ENCODE measurements around the gene OTOP2. TPM values are rescaled to one million over a fixed set of nuclear protein-coding genes. Genes with fewer than 3 reads are reported as not detected.
"Not testable (repeated sequence)": the region's sequence is repeated elsewhere in the genome, so short reads cannot be mapped to it uniquely, and the experiment has no call there.

OTOP2 gene
- total RNA-seq, 2 donors from 2014 or later, result not detected

GRCh38 chr17:74909097-74909496 is 15.0 kb upstream of the OTOP2 start:
- not testable (repeated sequence) for H3K27ac Mint-ChIP-seq; DNase-seq; H3K4me1 Mint-ChIP-seq (ENCODE audit: low read depth); ATAC-seq (replicated peaks in 1 of 2); H3K9me3 Mint-ChIP-seq; H3K4me3 Mint-ChIP-seq; H3K36me3 Mint-ChIP-seq (ENCODE audit: insufficient read depth in 2 of 2)
- peaks cover 16% of the 10 kb centered on the region for H3K27me3 Mint-ChIP-seq (ENCODE audit: low read depth)

DNA sequence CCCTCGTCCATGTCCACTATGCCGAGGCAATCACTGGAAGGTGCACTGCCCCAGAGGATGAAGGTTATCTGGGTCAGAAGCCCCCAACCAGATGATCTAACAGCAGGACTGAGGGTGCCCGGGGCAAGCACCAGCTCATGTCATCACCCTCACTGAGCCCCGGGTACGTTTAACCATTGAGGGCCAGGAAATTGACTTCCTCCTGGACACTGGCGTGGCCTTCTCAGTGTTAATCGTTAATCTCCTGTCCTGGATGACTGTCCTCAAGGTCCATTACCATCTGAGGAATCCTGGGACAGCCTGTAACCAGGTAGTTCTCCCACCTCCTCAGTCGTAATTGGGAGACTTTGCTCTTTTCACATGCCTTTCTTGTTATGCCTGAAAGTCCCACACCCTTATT is 12.7 kb upstream of the OTOP2 start:
- not testable (repeated sequence) for H3K4me1 Mint-ChIP-seq (ENCODE audit: low read depth); H3K36me3 Mint-ChIP-seq (ENCODE audit: insufficient read depth in 2 of 2); H3K9me3 Mint-ChIP-seq; ATAC-seq (replicated peaks in 1 of 2); H3K27ac Mint-ChIP-seq; H3K4me3 Mint-ChIP-seq; DNase-seq
- peaks cover 21% of the 10 kb centered on the region for H3K27me3 Mint-ChIP-seq (ENCODE audit: low read depth)

DNA sequence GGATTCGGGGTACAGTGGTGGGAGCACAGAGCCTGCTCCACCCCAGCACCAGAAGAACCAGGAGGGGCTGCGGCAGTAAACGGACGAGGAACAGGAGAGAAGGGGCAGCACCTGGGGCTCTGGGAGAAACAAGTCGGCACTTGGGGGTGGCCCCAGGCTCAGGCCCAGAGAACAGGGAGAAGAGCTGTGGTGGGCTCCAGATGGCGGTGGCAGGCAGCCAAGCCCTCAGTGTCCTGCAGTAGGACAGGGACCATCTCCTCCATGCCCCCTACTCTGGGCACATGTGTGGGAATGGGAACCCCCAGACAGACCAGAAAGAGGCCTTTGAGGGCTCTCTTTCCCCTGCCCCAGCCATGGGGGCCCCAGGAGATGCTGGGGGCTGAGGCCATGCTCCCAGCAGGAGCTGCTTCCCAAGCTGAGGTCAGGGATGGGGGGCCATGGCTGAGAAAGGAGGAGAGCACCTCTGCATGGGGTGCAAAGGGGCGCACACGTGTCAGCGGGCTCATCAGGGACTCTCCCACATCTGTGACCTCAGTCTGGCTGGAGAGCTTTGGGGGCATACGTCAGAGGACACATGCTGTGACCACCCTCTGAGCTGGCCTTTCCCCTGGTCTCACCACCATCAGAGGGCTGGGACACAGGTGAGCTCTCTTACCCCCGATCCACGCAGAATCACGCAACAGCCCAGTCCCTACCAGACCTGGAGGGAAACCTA is 7.8 kb upstream of the OTOP2 start:
- ATAC-seq (replicated peaks in 1 of 2) (no peak), DNase-seq (no peak)
- H3K27me3 Mint-ChIP-seq (ENCODE audit: low read depth), result peaks cover 18% of the 10 kb centered on the region
- H3K9me3 Mint-ChIP-seq, result peaks cover 0 to 2% of the 10 kb centered on the region in 2 donors
- no peaks in the 10 kb centered on the region for H3K4me1 Mint-ChIP-seq (ENCODE audit: low read depth)
- no peak overlapping the region for H3K4me3 Mint-ChIP-seq
- no peak overlapping the region for H3K27ac Mint-ChIP-seq
- no peaks in the 10 kb centered on the region for H3K36me3 Mint-ChIP-seq (ENCODE audit: insufficient read depth in 2 of 2)

GRCh38 chr17:74916851-74917199 is 7.2 kb upstream of the OTOP2 start:
- no peak for DNase-seq
- peaks cover 0 to 2% of the 10 kb centered on the region in 2 donors for H3K9me3 Mint-ChIP-seq
- no peak for ATAC-seq (replicated peaks in 1 of 2)
- H3K27ac Mint-ChIP-seq, result no peak overlapping the region
- H3K27me3 Mint-ChIP-seq (ENCODE audit: low read depth), result peaks cover 18% of the 10 kb centered on the region
- no peaks in the 10 kb centered on the region for H3K36me3 Mint-ChIP-seq (ENCODE audit: insufficient read depth in 2 of 2)
- H3K4me3 Mint-ChIP-seq, result no peak overlapping the region
- H3K4me1 Mint-ChIP-seq (ENCODE audit: low read depth), result no peaks in the 10 kb centered on the region

- H3K4me3 Mint-ChIP-seq, result no peak overlapping the region
- DNase-seq, result no peak
- peaks cover 0 to 2% of the 10 kb centered on the region in 2 donors for H3K9me3 Mint-ChIP-seq
- ATAC-seq (replicated peaks in 1 of 2), result no peak
- H3K4me1 Mint-ChIP-seq (ENCODE audit: low read depth), result no peaks in the 10 kb centered on the region
- no peaks in the 10 kb centered on the region for H3K36me3 Mint-ChIP-seq (ENCODE audit: insufficient read depth in 2 of 2)
- H3K27me3 Mint-ChIP-seq (ENCODE audit: low read depth), result peaks cover 21% of the 10 kb centered on the region
- no peak overlapping the region for H3K27ac Mint-ChIP-seq
Observed at GRCh38 chr17:74917430-74917829, 6.6 kb upstream of the OTOP2 start.

DNA sequence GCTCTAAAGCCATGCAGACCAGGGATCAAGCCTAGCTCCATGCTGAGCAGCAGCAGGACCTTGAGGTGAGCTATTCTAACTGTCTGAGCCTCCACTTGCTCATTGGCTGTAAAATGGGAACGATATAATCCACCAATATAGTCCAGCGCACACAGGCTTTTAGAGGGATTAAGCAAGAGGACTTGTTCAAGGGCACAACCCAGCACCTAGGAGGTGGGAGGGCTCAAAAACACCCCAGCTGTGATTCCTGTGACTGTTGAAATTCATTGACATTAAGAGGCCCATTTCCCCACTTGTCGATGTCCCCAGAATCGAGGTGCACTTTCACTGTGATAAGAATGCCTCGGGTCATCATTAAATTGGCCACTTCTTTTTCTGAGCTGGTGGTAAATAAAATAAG is 5.2 kb upstream of the OTOP2 start:
- Mint-ChIP-seq H3K27me3 (ENCODE audit: low read depth) (peaks cover 25% of the 10 kb centered on the region), H3K4me1 (ENCODE audit: low read depth) (no peaks in the 10 kb centered on the region), H3K4me3 (no peak overlapping the region), H3K27ac (no peak overlapping the region), H3K9me3 (peaks cover 0 to 2% of the 10 kb centered on the region in 2 donors), H3K36me3 (ENCODE audit: insufficient read depth in 2 of 2) (no peaks in the 10 kb centered on the region)
- ATAC-seq (replicated peaks in 1 of 2) (no peak), DNase-seq (no peak)

DNA sequence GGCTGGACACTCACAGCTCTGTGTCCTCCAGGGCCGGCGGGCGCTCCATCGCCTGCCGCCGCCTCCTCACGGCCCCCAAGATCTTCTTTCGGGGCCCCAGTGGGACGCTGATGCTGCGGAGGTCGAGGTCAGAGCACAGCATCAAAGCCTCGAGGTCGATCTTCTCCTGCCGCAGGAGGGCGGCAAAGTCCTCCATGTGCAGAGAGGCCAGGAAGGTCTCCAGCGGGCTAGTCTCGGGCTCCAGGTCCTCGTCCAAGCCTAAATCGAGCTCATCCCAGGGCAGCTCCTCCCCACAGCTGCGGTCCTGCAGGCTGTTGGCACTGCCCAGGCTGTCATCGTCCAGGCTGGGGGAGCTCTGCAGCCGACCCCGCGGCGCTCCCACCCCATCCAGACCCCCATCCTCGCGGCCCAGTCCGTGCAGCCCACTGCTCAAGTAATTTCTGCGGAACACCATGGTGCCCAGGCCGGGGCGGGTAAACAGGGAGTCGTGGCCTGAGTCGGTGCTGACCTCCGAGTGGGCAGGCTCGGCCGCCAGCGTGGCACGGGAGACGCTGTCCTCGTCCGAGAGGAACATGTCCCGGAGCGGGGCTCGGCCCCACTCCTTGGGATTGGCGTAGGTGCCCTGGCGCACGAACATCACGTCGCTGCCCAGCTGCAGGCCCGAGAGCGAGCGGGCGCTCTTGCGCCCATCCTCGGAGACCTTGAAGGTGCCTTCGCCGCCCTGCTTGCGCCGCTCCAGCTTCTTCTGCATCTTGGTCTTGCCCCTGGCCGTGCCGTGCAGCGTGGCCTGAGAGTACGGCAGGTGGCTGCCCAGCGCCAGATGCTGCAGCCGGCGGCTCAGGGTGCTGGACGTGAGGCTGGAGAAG is 4.4 kb upstream of the OTOP2 start:
- no peaks in the 10 kb centered on the region for H3K9me3 Mint-ChIP-seq
- peak in 1 of 2 donors; percentile 29 for DNase-seq
- H3K4me1 Mint-ChIP-seq (ENCODE audit: low read depth), result peaks cover 5% of the 10 kb centered on the region
- peaks cover 26% of the 10 kb centered on the region for H3K27me3 Mint-ChIP-seq (ENCODE audit: low read depth)
- H3K4me3 Mint-ChIP-seq, result peak overlapping the region in 1 of 2 donors; percentile 27
- H3K36me3 Mint-ChIP-seq (ENCODE audit: insufficient read depth in 2 of 2), result no peaks in the 10 kb centered on the region
- no peak for ATAC-seq (replicated peaks in 1 of 2)
- H3K27ac Mint-ChIP-seq, result no peak overlapping the region

DNA sequence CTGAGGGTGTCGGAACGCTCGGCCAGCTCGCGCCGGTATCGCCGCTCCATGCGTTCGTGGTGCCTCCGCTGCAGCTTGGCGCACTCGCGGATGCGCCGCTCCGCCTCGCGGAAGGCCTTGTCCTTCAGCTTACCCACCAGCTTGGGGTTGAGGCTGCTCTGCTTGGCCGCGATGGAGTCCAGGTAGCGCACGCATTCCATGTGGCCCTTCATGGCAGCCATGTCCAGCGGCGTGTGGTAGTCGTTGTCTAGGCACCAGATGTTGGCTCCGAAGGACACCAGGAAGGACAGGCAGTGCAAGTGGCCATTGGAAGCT is 3.8 kb upstream of the OTOP2 start:
- ATAC-seq (replicated peaks in 1 of 2), result no peak
- DNase-seq, result no peak
- Mint-ChIP-seq H3K9me3 (no peaks in the 10 kb centered on the region), H3K27ac (no peak overlapping the region), H3K36me3 (ENCODE audit: insufficient read depth in 2 of 2) (no peaks in the 10 kb centered on the region), H3K4me3 (peak overlapping the region in 1 of 2 donors; percentile 27), H3K4me1 (ENCODE audit: low read depth) (peaks cover 5% of the 10 kb centered on the region), H3K27me3 (ENCODE audit: low read depth) (peaks cover 32% of the 10 kb centered on the region)

GRCh38 chr17:74920642-74921025 is 3.4 kb upstream of the OTOP2 start:
- Mint-ChIP-seq H3K36me3 (ENCODE audit: insufficient read depth in 2 of 2) (no peaks in the 10 kb centered on the region), H3K4me3 (no peak overlapping the region), H3K9me3 (no peaks in the 10 kb centered on the region), H3K4me1 (ENCODE audit: low read depth) (peaks cover 5% of the 10 kb centered on the region), H3K27ac (no peak overlapping the region), H3K27me3 (ENCODE audit: low read depth) (peaks cover 36% of the 10 kb centered on the region)
- ATAC-seq (replicated peaks in 1 of 2), result no peak
- no peak for DNase-seq

DNA sequence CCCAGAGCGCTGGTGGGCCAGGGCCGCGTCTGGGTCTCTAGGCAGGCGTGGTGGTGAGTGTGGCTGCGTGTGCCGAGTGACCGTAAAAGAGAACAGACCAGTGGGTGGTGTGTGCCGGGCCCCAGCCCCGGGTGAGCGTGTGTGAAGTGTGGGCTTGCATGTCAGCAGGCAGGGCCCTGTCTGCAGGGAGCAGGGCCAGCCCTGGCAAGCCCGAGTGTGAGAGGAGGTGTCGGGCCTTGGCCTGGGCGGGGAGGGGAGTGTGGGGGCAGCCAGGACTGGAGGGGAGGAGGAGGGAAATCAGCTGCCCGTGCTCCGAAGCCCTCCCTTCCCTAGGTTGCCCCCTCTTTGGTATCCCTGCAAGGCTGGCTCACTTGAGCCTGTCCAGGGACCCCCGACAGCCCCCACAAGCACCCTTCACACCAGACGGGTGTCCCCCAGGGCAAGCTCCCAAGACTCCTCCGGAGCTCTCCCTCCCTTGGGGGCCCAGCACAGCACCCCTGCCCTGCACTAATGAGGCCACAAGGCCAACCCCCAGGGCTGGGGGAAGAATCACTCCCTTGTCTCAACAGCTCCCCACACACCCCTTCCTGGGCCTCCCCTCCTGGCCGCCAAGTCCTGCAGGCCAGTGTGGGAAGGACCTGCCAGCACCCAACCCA is 2.9 kb upstream of the OTOP2 start:
- peaks cover 40% of the 10 kb centered on the region for H3K27me3 Mint-ChIP-seq (ENCODE audit: low read depth)
- ATAC-seq (replicated peaks in 1 of 2), result no peak
- H3K27ac Mint-ChIP-seq, result no peak overlapping the region
- DNase-seq, result no peak
- H3K36me3 Mint-ChIP-seq (ENCODE audit: insufficient read depth in 2 of 2), result no peaks in the 10 kb centered on the region
- no peaks in the 10 kb centered on the region for H3K9me3 Mint-ChIP-seq
- no peak overlapping the region for H3K4me3 Mint-ChIP-seq
- H3K4me1 Mint-ChIP-seq (ENCODE audit: low read depth), result peaks cover 5% of the 10 kb centered on the region

GRCh38 chr17:74921769-74922168 is 2.3 kb upstream of the OTOP2 start:
- Mint-ChIP-seq H3K4me1 (ENCODE audit: low read depth) (peaks cover 5% of the 10 kb centered on the region), H3K27me3 (ENCODE audit: low read depth) (peaks cover 40% of the 10 kb centered on the region), H3K4me3 (no peak overlapping the region), H3K9me3 (no peaks in the 10 kb centered on the region), H3K36me3 (ENCODE audit: insufficient read depth in 2 of 2) (no peaks in the 10 kb centered on the region), H3K27ac (no peak overlapping the region)
- no peak for DNase-seq
- no peak for ATAC-seq (replicated peaks in 1 of 2)

GRCh38 chr17:74922172-74922571 is 1.9 kb upstream of the OTOP2 start:
- peaks cover 40% of the 10 kb centered on the region for H3K27me3 Mint-ChIP-seq (ENCODE audit: low read depth)
- H3K9me3 Mint-ChIP-seq, result no peaks in the 10 kb centered on the region

More at GRCh38 chr17:74922172-74922571, 1.9 kb upstream of the OTOP2 start:
- no peaks in the 10 kb centered on the region for H3K36me3 Mint-ChIP-seq (ENCODE audit: insufficient read depth in 2 of 2)
- no peak overlapping the region for H3K4me3 Mint-ChIP-seq
- no peak for ATAC-seq (replicated peaks in 1 of 2)
- no peak overlapping the region for H3K27ac Mint-ChIP-seq
- H3K4me1 Mint-ChIP-seq (ENCODE audit: low read depth), result peaks cover 5% of the 10 kb centered on the region
- no peak for DNase-seq
